Sigmoid colon (tissue), 3 donors: Measurements from ENCODE around the gene FGD5.

Experiments used
- CTCF ChIP-seq, 4 experiments: fragments of 450-650 bp in 3 of 4; fragments of 200-600 bp in 1 of 4; IDR thresholded peaks; one replicate each; pipeline ENCODE4 v1.5.1; 2016 to 2019; ENCODE audit warnings: antibody characterized with exemption in 4 of 4, mild to moderate bottlenecking in 3 of 4, moderate library complexity in 2 of 4
- POLR2A ChIP-seq, 2 donors: fragments of 450-650 bp; IDR thresholded peaks; one replicate each; pipeline ENCODE4 v1.6.1; 2016; ENCODE audit warnings: antibody characterized with exemption in 2 of 2, mild to moderate bottlenecking in 2 of 2, moderate library complexity in 2 of 2

GRCh38 chr3:14843321-14843720 is 24.6 kb downstream of the FGD5 start:
- no peak for TF ChIP-seq CTCF (IDR thresholded peaks at IDR 0.05)
- TF ChIP-seq POLR2A (IDR thresholded peaks at IDR 0.05): no peak
